C4-2B (cell line): Measurements from ENCODE around the gene MAT2B.

Experiments
- H3K27ac ChIP-seq: fragments of 450-650 bp; 2 replicates; pipeline ENCODE4 v1.5.1; 2017
- ZFX ChIP-seq: fragments of 450-650 bp; IDR thresholded peaks from 2 replicates; pipeline ENCODE4 v1.6.1; 2017
- TF ChIP-seq, protein P1 (sequence below): fragments of 450-650 bp; conservative IDR thresholded peaks from 2 replicates; pipeline ENCODE4 v1.5.1; 2017; ENCODE audit warnings: mild to moderate bottlenecking

Gene MAT2B

GRCh38 chr5:163504079-163504931 is 1.1 kb upstream of the MAT2B start:
- TF ChIP-seq ZFX = no peak
- TF ChIP-seq, protein P1, sequence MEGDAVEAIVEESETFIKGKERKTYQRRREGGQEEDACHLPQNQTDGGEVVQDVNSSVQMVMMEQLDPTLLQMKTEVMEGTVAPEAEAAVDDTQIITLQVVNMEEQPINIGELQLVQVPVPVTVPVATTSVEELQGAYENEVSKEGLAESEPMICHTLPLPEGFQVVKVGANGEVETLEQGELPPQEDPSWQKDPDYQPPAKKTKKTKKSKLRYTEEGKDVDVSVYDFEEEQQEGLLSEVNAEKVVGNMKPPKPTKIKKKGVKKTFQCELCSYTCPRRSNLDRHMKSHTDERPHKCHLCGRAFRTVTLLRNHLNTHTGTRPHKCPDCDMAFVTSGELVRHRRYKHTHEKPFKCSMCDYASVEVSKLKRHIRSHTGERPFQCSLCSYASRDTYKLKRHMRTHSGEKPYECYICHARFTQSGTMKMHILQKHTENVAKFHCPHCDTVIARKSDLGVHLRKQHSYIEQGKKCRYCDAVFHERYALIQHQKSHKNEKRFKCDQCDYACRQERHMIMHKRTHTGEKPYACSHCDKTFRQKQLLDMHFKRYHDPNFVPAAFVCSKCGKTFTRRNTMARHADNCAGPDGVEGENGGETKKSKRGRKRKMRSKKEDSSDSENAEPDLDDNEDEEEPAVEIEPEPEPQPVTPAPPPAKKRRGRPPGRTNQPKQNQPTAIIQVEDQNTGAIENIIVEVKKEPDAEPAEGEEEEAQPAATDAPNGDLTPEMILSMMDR = no peak
- peak overlapping the region; percentile 82 for H3K27ac ChIP-seq

GRCh38 chr5:163505049-163505367 is 411 bp upstream of the MAT2B start:
- TF ChIP-seq, protein P1 = no peak
- no peak for TF ChIP-seq ZFX
- peak overlapping the region; percentile 82 for H3K27ac ChIP-seq

DNA sequence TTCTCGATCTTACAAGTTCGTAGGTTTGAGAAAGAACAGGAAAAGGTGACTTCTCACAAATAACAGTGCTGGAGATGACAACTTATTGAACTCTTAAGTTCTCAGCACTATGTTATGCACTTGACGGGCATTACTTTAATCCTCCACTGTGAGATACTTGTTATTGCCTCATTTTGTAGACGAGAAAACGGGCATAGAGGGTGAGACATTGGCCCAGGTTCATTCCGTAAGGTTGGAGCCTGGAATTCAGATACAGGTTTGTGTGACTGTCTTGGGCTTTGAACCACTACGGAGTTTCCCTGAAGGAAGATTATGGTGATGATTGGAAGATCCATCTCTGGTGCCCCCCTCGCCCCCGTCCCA is 657 bp downstream of the MAT2B start:
- peak overlapping the region; percentile 82 for H3K27ac ChIP-seq
- TF ChIP-seq ZFX = no peak
- TF ChIP-seq, protein P1 = peak; percentile 43

DNA sequence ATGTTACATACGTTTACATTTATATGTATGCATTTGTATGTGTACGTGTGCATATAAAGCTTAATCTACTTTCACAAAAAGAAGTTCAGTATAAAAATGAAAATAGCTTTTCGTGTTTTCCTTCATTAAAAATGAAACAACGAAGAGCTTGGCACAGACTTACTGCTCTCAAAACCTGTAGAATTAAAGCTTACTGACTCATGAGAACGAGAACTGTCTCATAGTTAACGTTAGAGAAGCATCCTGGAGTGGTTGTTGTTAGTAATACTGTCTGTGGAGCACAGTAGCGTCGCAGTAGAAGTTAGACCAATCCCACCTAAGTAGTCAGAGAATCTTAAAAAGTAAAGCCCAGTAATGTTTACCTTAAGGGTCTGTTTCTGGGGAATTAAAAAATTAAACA is 1.3 kb downstream of the MAT2B start:
- no peak for TF ChIP-seq ZFX
- TF ChIP-seq, protein P1 = no peak
- no peak overlapping the region for H3K27ac ChIP-seq

- TF ChIP-seq, protein P1 = no peak
- TF ChIP-seq ZFX = no peak
- no peak overlapping the region for H3K27ac ChIP-seq
Observed at GRCh38 chr5:163508753-163509152, 3.3 kb downstream of the MAT2B start.

- H3K27ac ChIP-seq = no peak overlapping the region
- TF ChIP-seq, protein P1 = no peak
- TF ChIP-seq ZFX = no peak
Observed at GRCh38 chr5:163509291-163509951, 4.0 kb downstream of the MAT2B start.

- H3K27ac ChIP-seq = no peak overlapping the region
- no peak for TF ChIP-seq ZFX
- TF ChIP-seq, protein P1 = no peak
Observed at GRCh38 chr5:163512526-163512925, 7.1 kb downstream of the MAT2B start.
